GM21447 (cell line): ENCODE data around the gene SLC15A5.

ENCODE experiments used
- ATAC-seq: cut with Tn5 transposase; IDR thresholded peaks from one replicate; pipeline ENCODE4 v1.9.1; 2021; ENCODE audit not compliant: unreplicated experiment

SLC15A5 gene

GRCh38 chr12:16277585-16277984 is at the start of gene SLC15A5:
Gene SLC15A5 (minus strand): TSS chr12:16277685. CDS start chr12:16277685, 0 bp downstream.
- no peak for ATAC-seq

- ATAC-seq = no peak
Observed at GRCh38 chr12:16325426-16325825, 47.9 kb upstream of the SLC15A5 start.

- no peak for ATAC-seq
Observed at GRCh38 chr12:16324772-16325171, 47.3 kb upstream of the SLC15A5 start.

GRCh38 chr12:16324272-16324671 is 46.8 kb upstream of the SLC15A5 start:
- ATAC-seq = no peak

- no peak for ATAC-seq
Observed at GRCh38 chr12:16323638-16324037, 46.2 kb upstream of the SLC15A5 start.

- ATAC-seq = no peak
Observed at GRCh38 chr12:16323010-16323409, 45.5 kb upstream of the SLC15A5 start.

- ATAC-seq = no peak
Observed at GRCh38 chr12:16310934-16311333, 33.4 kb upstream of the SLC15A5 start.

GRCh38 chr12:16307856-16308475 is 30.5 kb upstream of the SLC15A5 start:
- ATAC-seq = no peak

GRCh38 chr12:16303939-16304338 is 26.5 kb upstream of the SLC15A5 start:
- ATAC-seq = no peak

GRCh38 chr12:16300736-16301135 is 23.3 kb upstream of the SLC15A5 start:
- no peak for ATAC-seq

- ATAC-seq = no peak
Observed at GRCh38 chr12:16300122-16300521, 22.6 kb upstream of the SLC15A5 start.

GRCh38 chr12:16299403-16299802 is 21.9 kb upstream of the SLC15A5 start:
- ATAC-seq = no peak

- no peak for ATAC-seq
Observed at GRCh38 chr12:16297521-16297920, 20.0 kb upstream of the SLC15A5 start.

- no peak for ATAC-seq
Observed at GRCh38 chr12:16294376-16294956, 17.0 kb upstream of the SLC15A5 start.

- ATAC-seq = no peak
Observed at GRCh38 chr12:16291032-16291431, 13.5 kb upstream of the SLC15A5 start.

GRCh38 chr12:16285586-16285985 is 8.1 kb upstream of the SLC15A5 start:
- no peak for ATAC-seq

GRCh38 chr12:16282978-16283377 is 5.5 kb upstream of the SLC15A5 start:
- no peak for ATAC-seq

GRCh38 chr12:16282081-16282480 is 4.6 kb upstream of the SLC15A5 start:
- ATAC-seq = no peak

GRCh38 chr12:16281157-16281556 is 3.7 kb upstream of the SLC15A5 start:
- no peak for ATAC-seq

- ATAC-seq = no peak
Observed at GRCh38 chr12:16272222-16272621, 5.3 kb downstream of the SLC15A5 start.

- no peak for ATAC-seq
Observed at GRCh38 chr12:16271062-16271461, 6.4 kb downstream of the SLC15A5 start.

GRCh38 chr12:16269946-16270345 is 7.5 kb downstream of the SLC15A5 start:
- ATAC-seq = no peak

- ATAC-seq = no peak
Observed at GRCh38 chr12:16266085-16266484, 11.4 kb downstream of the SLC15A5 start.
